GM12864 (cell line): ENCODE measurements around the gene CCDC69.
"Not testable (repeated sequence)": the region's sequence is repeated elsewhere in the genome, so short reads cannot be mapped to it uniquely, and the experiment has no call there.

ENCODE experiments used
- DNase-seq: peaks from one replicate; pipeline ENCODE4 v3.0.0-alpha.2; 2011; ENCODE audit warnings: low read depth
- H3K4me3 ChIP-seq: 2 replicates; pipeline ENCODE4 v1.5.1; 2011; ENCODE audit warnings: mild to moderate bottlenecking, low read depth, low read length, control low read depth
- TF ChIP-seq, protein P1 (sequence below): IDR thresholded peaks from 2 replicates; pipeline ENCODE4 v1.5.1; 2011; ENCODE audit warnings: low read depth, mild to moderate bottlenecking, moderate library complexity, low read length, control low read depth, inconsistent platforms; ENCODE audit errors: missing control alignments

Gene CCDC69

DNA sequence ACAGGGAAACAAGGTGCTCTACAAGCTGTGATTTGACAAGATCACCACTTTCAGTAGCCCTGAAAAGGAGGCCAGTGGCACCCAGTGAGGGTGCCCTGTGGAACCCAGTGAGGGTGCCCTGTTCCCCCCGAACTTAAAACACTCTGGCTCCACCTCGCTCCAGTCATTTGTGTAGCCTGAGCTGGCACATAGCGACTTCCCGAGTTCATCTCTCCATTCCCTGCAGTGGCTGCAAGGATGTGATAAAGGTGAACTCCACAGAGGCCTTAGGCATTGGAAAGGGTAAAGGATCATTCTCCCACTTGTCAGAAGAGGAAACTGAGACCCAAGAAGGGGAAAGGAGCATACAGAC lies 44.4 kb downstream of the CCDC69 start:
- no peak overlapping the region for H3K4me3 ChIP-seq
- DNase-seq = no peak
- TF ChIP-seq, protein P1, sequence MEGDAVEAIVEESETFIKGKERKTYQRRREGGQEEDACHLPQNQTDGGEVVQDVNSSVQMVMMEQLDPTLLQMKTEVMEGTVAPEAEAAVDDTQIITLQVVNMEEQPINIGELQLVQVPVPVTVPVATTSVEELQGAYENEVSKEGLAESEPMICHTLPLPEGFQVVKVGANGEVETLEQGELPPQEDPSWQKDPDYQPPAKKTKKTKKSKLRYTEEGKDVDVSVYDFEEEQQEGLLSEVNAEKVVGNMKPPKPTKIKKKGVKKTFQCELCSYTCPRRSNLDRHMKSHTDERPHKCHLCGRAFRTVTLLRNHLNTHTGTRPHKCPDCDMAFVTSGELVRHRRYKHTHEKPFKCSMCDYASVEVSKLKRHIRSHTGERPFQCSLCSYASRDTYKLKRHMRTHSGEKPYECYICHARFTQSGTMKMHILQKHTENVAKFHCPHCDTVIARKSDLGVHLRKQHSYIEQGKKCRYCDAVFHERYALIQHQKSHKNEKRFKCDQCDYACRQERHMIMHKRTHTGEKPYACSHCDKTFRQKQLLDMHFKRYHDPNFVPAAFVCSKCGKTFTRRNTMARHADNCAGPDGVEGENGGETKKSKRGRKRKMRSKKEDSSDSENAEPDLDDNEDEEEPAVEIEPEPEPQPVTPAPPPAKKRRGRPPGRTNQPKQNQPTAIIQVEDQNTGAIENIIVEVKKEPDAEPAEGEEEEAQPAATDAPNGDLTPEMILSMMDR = no peak

- H3K4me3 ChIP-seq = no peak overlapping the region
- no peak for DNase-seq
- TF ChIP-seq, protein P1 = no peak
Observed at GRCh38 chr5:151178777-151179488, 45.0 kb downstream of the CCDC69 start.

DNA sequence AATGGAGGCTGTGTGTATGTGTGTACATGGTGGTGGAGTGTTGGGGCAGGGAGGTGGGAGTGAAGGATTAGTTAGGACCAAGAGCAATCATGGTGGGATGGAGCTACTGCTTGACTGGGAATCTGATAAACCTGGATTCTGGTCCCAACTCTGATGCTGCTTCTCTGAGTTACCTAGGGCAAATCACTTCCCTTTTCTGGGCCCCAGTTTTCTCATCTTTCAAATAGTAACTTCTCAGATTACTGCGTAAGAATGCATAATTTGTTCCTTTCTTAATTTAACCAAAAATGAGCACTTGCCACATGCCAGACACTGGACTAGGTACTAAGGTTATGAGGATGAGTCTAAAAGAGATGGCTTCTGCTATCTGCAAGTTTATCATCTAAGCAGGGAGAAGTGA lies 45.5 kb downstream of the CCDC69 start:
- TF ChIP-seq, protein P1 = no peak

DNA sequence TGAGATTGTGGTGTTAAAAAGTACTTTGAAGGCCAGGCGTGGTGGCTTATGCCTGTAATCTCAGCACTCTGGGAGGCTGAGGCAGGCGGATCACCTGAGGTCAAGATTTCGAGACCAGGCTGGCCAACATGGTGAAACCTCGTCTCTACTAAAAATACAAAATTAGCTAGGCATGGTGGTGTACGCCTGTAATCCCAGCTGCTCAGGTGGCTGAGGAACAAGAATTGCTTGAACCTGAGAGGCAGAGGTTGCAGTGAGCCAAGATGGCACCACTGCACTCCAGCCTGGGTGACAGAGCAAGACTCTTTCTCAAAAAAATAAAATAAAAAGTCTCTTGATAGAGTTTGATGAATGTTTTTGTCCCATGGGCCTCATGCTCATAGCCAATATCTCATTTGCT lies 47.6 kb downstream of the CCDC69 start:
- H3K4me3 ChIP-seq, DNase-seq: not testable (repeated sequence)

More for the DNA sequence above, 45.5 kb downstream of the CCDC69 start:
- DNase-seq = no peak
- H3K4me3 ChIP-seq = no peak overlapping the region

DNA sequence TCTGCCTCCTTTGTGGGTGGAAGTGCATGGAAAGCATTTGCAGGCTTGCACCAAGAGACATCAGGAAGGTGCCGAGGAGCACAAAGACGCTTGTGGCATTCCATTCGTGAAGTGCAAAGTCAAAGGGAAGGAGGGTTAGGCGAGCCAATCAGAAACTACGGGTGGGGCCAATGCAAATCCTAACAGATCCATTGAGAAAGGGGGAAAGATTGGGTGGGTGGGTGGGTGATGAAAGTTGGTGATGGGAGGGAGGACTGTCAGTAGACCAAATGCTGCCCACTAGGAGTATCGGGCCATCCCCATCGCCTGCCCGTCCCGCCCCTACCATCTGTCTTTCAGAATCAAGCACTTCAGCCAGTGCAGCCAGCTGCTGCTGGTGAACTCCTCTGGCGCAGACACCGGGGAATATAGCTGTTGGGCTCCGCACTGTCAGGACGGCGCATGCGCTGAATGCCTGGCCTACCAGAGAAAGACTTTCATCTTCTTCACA lies 49.2 kb downstream of the CCDC69 start:
- TF ChIP-seq, protein P1 = no peak
- no peak for DNase-seq
- no peak overlapping the region for H3K4me3 ChIP-seq

- no peak for DNase-seq
- no peak overlapping the region for H3K4me3 ChIP-seq
- TF ChIP-seq, protein P1 = no peak
Observed at GRCh38 chr5:151173711-151174611, 49.9 kb downstream of the CCDC69 start.

GRCh38 chr5:151171529-151171928 lies 52.4 kb downstream of the CCDC69 start:
- TF ChIP-seq, protein P1 = no peak
- no peak overlapping the region for H3K4me3 ChIP-seq
- no peak for DNase-seq
